DMS79 (cell line): Measurements from ENCODE around the gene CDC37.

Experiments
- DNase-seq: peaks from one replicate; lab custom pipeline; 2025; lab: John Stamatoyannopoulos, UW

CDC37 gene

GRCh38 chr19:10403137-10404021, at the start of gene CDC37:
Gene CDC37 (minus strand): TSS chr19:10403542. CDS start chr19:10403479, 63 bp downstream.
- DNase-seq, result peak; percentile 78

GRCh38 chr19:10450853-10451609, 47.7 kb upstream of the CDC37 start:
- DNase-seq, result no peak

GRCh38 chr19:10450191-10450852, 47.0 kb upstream of the CDC37 start:
- no peak for DNase-seq

- DNase-seq, result no peak
These were observed 45.7 kb upstream of the CDC37 start for GRCh38 chr19:10449037-10449436.

- no peak for DNase-seq
These were observed 39.4 kb upstream of the CDC37 start for GRCh38 chr19:10442698-10443097.

GRCh38 chr19:10439588-10439987, 36.2 kb upstream of the CDC37 start:
- DNase-seq, result no peak

DNA sequence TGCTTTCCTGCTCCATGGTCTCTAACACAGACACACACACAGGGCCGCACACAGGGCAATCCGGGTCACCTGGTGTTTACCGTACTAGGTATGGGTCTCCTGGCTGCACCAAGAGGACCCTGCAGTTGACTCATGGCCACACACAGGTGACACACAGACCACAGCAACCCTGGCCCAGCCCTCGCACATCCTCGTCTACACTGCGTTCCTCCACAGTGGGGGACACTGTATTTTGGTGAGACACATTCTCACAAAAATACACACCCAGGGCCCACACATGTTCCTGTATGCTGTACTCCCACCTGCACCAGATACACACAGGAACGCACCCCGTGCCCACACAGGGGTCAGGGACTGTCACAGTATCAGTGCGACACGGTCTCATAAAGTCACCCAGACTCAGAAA, 29.8 kb upstream of the CDC37 start:
- no peak for DNase-seq

DNA sequence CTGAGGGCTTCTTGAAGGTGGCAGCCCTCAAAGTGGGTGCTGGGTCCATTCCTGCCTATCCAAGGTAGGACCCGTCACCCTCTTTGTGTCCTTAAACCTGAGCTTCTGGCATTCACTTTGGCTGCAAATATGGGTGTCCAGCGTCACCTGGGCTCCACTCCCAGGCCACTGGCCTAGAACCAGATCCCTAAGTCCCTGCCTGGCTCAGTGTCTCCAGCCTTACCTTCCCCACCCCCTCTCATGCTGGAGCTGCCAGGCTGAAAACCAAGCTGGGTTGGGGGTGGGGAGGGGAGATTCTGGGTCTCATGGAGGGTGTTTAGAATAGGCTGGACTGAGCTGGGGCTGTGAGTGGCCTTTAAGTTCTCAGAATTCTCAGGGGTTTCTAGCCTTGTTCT, 29.4 kb upstream of the CDC37 start:
- DNase-seq, result no peak

DNA sequence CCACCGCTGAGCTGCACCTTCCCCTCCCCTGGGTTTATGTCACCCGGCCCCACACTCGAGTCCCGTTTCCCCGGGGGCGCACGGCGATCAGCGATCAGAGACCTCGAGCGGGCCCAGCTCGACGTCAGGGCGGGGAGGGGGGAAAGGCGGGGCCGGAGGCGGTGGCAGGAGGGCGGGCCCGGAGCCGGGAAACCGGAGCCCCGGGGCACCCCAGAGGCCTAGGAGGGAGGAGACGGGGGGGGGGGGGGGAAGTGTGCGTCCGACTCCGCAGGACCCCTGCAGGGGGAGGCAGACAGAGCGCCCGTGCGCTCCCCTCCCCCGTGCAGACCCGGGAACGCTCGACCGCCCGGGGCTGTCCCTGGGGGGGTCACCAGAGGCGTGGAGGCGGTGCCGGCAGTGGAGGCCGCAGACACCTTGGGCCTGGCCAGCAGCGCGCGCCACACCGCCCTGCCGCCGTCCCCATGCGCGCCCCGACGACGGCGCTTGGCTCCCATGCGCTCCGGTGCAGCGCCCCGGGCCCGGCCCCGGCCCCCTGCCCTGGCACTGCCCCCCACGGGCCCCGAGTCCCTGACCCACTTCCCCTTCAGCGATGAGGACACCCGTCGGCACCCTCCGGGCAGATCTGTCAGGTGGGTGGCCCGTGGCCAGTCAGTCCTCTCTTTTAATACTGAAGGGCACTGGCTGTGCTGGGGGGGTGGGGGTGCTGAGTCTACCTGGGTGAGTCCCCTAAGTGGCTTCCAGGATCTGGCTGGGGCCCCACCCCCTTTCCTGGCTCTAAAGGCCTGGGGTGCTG, 28.8 kb upstream of the CDC37 start:
- DNase-seq, result no peak

GRCh38 chr19:10431254-10431942, 28.1 kb upstream of the CDC37 start:
- DNase-seq, result no peak

DNA sequence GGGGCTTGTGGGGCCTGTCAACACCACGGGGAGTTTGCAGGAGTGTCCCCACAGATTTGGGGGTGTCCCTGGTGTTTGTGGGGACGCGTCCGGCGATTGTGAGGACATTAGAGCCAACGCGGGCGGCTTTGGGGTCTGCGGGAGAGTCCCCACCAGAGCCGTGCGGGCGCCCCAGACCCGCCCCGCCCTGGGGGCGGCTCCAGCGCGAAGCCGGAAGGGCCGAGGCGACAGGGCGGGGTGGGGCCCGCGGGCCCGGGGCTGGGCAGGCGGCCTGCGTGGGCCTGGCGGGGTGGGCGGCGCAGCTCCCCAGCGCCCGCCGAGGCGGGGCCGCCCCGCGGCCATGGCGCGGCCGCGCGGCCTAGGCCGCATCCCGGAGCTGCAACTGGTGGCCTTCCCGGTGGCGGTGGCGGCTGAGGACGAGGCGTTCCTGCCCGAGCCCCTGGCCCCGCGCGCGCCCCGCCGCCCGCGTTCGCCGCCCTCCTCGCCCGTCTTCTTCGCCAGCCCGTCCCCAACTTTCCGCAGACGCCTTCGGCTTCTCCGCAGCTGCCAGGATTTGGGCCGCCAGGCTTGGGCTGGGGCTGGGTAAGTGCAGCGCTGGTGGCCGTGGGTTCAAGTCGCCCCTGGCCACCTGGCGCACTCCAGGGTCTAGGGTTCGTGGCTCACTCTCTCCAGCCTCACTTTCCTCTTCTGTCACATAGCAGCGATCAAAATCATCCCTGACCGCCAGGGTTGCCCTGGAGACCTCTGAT, 27.3 kb upstream of the CDC37 start:
- no peak for DNase-seq

- DNase-seq, result no peak
These were observed 25.6 kb upstream of the CDC37 start for GRCh38 chr19:10428996-10429381.

DNA sequence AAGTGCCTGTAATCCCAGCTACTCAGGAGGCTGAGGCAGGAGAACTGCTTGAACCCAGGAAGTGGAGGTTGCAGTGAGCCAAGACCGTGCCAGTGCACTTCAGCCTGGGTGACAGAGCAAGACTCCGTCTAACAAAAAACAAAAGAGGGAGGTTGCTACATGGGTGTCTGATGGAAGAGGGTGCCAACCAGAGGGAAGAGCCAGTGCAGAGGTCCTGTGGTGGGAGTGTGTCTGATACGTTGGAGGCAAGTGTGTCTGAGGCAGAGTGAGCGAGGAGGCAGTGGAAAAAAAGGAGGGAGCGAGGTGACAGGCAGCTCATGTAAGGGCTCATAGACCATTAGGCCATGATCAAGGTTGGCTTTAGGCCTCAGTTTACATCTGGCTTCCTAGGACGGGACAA, 23.8 kb upstream of the CDC37 start:
- DNase-seq, result no peak

- peak; percentile 31 for DNase-seq
These were observed 20.8 kb upstream of the CDC37 start for GRCh38 chr19:10424011-10424637.

GRCh38 chr19:10422846-10423245, 19.5 kb upstream of the CDC37 start:
- DNase-seq, result no peak

DNA sequence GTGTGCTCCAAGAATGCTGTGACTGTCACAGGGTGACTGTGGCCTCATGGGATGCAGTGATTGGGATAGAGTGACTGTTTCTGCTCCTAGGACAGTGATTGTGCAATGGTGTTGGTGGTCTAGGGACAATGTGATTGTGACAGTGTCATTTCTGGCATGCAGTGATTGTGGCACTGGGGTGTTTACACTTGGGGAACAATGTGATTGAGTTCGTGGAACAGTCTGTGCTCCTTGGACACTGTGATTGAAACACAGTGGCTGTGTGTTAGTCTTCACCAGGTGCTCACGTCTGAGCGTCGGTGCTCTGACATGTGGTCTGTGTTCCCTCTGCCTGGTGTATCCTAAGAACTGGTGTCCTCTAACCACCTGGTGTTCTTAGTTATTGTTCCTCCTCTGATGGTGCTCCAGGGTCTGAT, 18.7 kb upstream of the CDC37 start:
- DNase-seq, result no peak

GRCh38 chr19:10421240-10422045, 18.1 kb upstream of the CDC37 start:
- no peak for DNase-seq

DNA sequence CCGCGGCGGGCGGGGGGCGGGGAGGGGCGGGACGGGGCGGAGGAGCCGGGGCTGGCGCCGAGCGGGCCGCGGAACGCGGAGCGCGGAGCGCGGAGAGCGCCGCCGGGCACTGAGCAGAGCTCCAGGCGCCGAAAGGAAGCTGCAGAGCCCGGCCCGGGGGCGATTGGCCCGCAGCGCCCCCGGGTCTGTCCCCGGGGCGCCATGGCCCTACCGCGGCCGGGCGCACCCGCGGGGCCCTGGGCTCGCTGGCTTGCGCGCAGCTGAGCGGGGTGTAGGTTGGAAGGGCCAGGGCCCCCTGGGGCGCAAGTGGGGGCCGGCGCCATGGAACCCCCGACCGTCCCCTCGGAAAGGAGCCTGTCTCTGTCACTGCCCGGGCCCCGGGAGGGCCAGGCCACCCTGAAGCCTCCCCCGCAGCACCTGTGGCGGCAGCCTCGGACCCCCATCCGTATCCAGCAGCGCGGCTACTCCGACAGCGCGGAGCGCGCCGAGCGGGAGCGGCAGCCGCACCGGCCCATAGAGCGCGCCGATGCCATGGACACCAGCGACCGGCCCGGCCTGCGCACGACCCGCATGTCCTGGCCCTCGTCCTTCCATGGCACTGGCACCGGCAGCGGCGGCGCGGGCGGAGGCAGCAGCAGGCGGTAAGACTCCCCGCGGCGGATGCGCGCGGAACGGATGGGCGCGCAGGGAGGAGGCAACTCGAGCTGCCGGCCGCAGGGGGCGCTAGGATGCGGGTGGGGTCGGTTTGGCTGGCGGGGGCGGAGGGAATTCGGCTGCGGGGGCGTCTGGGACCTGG, 17.3 kb upstream of the CDC37 start, which contains the start of gene PDE4A:
Gene PDE4A, plus strand, starts transcription at position 95 of the 796 bp plus-strand sequence. Its CDS starts 227 bp downstream, at position 322.
- no peak for DNase-seq
